K562 (cell line): Measurements from ENCODE around the gene ZNF74. TPM values are rescaled to one million over a fixed set of nuclear protein-coding genes. Genes with fewer than 3 reads are reported as not detected.

Experiments
- CLOCK ChIP-seq: fragments of 250-450 bp; sonication (Bioruptor Pico); IDR thresholded peaks from 2 replicates; pipeline ENCODE4 v1.4.0; 2020; ENCODE audit warnings: mild to moderate bottlenecking, moderate library complexity, borderline replicate concordance
- ELK1 ChIP-seq: sonication (generic); formaldehyde crosslinking; IDR thresholded peaks from 2 replicates; pipeline ENCODE4 v1.8.1; 2022; ENCODE audit warnings: missing genetic modification reagents
- KAT8 ChIP-seq: fragments of 450-650 bp; IDR thresholded peaks from 2 replicates; pipeline ENCODE4 v1.6.1; 2016; ENCODE audit warnings: low read depth, mild to moderate bottlenecking
- PATZ1 ChIP-seq: fragments of 250-450 bp; sonication (Bioruptor Pico); IDR thresholded peaks from 2 replicates; pipeline ENCODE4 v1.5.0; 2020; ENCODE audit warnings: mild to moderate bottlenecking, borderline replicate concordance
- SMC3 ChIP-seq: conservative IDR thresholded peaks from 2 replicates; pipeline ENCODE4 v1.6.1; 2011; ENCODE audit warnings: low read depth, low read length, improper control_type of control experiment; ENCODE audit not compliant: insufficient read depth
- SP1 ChIP-seq: sonication (generic); formaldehyde crosslinking; IDR thresholded peaks from 2 replicates; pipeline ENCODE4 v1.8.1; 2022; ENCODE audit warnings: mild to moderate bottlenecking, missing genetic modification reagents
- TCF15 ChIP-seq: fragments of 250-450 bp; sonication (Bioruptor Pico); IDR thresholded peaks from 2 replicates; pipeline ENCODE4 v1.8.0; 2022; ENCODE audit warnings: moderate library complexity, mild to moderate bottlenecking, inconsistent platforms
- THRB ChIP-seq: fragments of 450-650 bp; formaldehyde crosslinking; conservative IDR thresholded peaks from 2 replicates; pipeline ENCODE4 v1.4.0; 2022; ENCODE audit warnings: mild to moderate bottlenecking, missing genetic modification characterization
- XRCC3 ChIP-seq: fragments of 450-650 bp; IDR thresholded peaks from 2 replicates; pipeline ENCODE4 v1.6.1; 2017; ENCODE audit warnings: mild to moderate bottlenecking, moderate library complexity
- ZFP30 ChIP-seq: fragments of 250-450 bp; sonication (Bioruptor Pico); IDR thresholded peaks from 2 replicates; pipeline ENCODE4 v1.8.0; 2022; ENCODE audit warnings: moderate library complexity, mild to moderate bottlenecking, inconsistent platforms, borderline replicate concordance
- ZNF282 ChIP-seq: sonication (generic); formaldehyde crosslinking; IDR thresholded peaks from 2 replicates; pipeline ENCODE4 v1.8.1; 2023; ENCODE audit warnings: missing genetic modification reagents
- ZNF77 ChIP-seq: fragments of 250-450 bp; sonication (Bioruptor Pico); IDR thresholded peaks from 2 replicates; pipeline ENCODE4 v1.5.0; 2020
- polyA plus RNA-seq, 8 experiments: library from polyadenylated mRNA; depleted of rRNA in 4 of 8; stranded (reverse) in 5 of 8; unstranded in 3 of 8; fragments of >200 nt; fragmentation: Nextera tagmentation in 2 of 8; fragmentation: Illumina TruSeq in 1 of 8; extraction: Ambion mirVana in 2 of 8; extraction: Trizol in 1 of 8; gene quantifications; 2 replicates each; pipeline versions ENCODE4 v1.2.1 to v1.2.3, GENCODE V29; 2011 to 2014; ENCODE audit warnings: inconsistent platforms in 1 of 8, missing spikeins in 1 of 8
- total RNA-seq, 7 experiments: library from RNA; depleted of rRNA in 6 of 7; stranded (reverse); fragments of >200 nt in 6 of 7; fragmentation: Illumina TruSeq in 2 of 7; extraction: Trizol in 2 of 7; gene quantifications; 2 replicates each; pipeline versions ENCODE4 v1.2.1 to v1.2.3, GENCODE V29; 2011 to 2021; ENCODE audit warnings: low replicate concordance in 1 of 7

Gene ZNF74
- total and polyA plus RNA-seq, 9 of the 15 experiments (the other 6 are each of a cell fraction or from before 2014, with no cell fraction given): 2.4 to 53.5 (median 31.5) TPM

GRCh38 chr22:20434773-20435172 is 40.8 kb downstream of the ZNF74 start (continued):
- 0 out of 2 replicates have a peak, but pooled peaks have one; percentile 36 for TF ChIP-seq TCF15 (CRISPR knock-in tag)
- TF ChIP-seq ZFP30 (CRISPR knock-in tag): no peak
- no peak; the same call in 1 of the 2 replicates for TF ChIP-seq ZNF282 (CRISPR knock-in tag)
- no peak for TF ChIP-seq CLOCK
- no peak for TF ChIP-seq PATZ1 (CRISPR knock-in tag)
- no peak for TF ChIP-seq KAT8
- TF ChIP-seq ELK1 (CRISPR knock-in tag): no peak
- TF ChIP-seq THRB (CRISPR knock-in tag): no peak
- no peak for TF ChIP-seq SP1 (CRISPR knock-in tag)
- TF ChIP-seq XRCC3: no peak
- TF ChIP-seq ZNF77 (CRISPR knock-in tag): no peak
- TF ChIP-seq SMC3: 0 out of 2 replicates have a peak, but pooled peaks have one; percentile 1
